DND-41 (cell line): ENCODE measurements around the gene PLCXD3.

Source experiments
- ATAC-seq: fragments of 200-7000 bp; cut with Tn5 transposase; 3 replicates; pipeline ENCODE4 v1.9.1; 2021; ENCODE audit warnings: low read depth; ENCODE audit not compliant: insufficient read depth
- DNase-seq: peaks from one replicate; pipeline ENCODE4 v3.0.0-alpha.2; 2020
- H2AFZ ChIP-seq: 2 replicates; pipeline ENCODE4 v1.6.0; 2012; ENCODE audit warnings: low read depth, low read length
- H3K27ac ChIP-seq: 2 replicates; pipeline ENCODE4 v1.5.1; 2012; ENCODE audit warnings: low read length, inconsistent platforms
- H3K27me3 ChIP-seq: fragments of 200-600 bp; sonication (generic); 2 replicates; pipeline ENCODE4 v1.6.0; 2012; ENCODE audit warnings: low read length, mild to moderate bottlenecking, inconsistent platforms; ENCODE audit not compliant: insufficient read depth, poor library complexity
- H3K36me3 ChIP-seq: 2 replicates; pipeline ENCODE4 v1.5.1; 2012; ENCODE audit warnings: low read length, inconsistent platforms; ENCODE audit not compliant: insufficient read depth
- H3K4me1 ChIP-seq: 2 replicates; pipeline ENCODE4 v1.5.1; 2012; ENCODE audit warnings: mild to moderate bottlenecking, low read length; ENCODE audit not compliant: insufficient read depth
- H3K4me2 ChIP-seq: 2 replicates; pipeline ENCODE4 v1.6.0; 2012; ENCODE audit warnings: mild to moderate bottlenecking, moderate library complexity, low read length, inconsistent platforms; ENCODE audit not compliant: insufficient read depth
- H3K4me3 ChIP-seq, 2 experiments: fragments of 200-600 bp in 1 of 2; shearing (Covaris generic) in 1 of 2; 2 replicates each; pipeline ENCODE4 v1.5.1; 2012 to 2016; ENCODE audit warnings: inconsistent platforms in 2 of 2, low read length in 2 of 2, mild to moderate bottlenecking in 2 of 2, low read depth in 1 of 2, moderate library complexity in 1 of 2
- H3K79me2 ChIP-seq: 2 replicates; pipeline ENCODE4 v1.6.0; 2012; ENCODE audit warnings: low read length, inconsistent platforms; ENCODE audit not compliant: insufficient read depth
- H3K9ac ChIP-seq: 2 replicates; pipeline ENCODE4 v1.6.0; 2012; ENCODE audit warnings: low read depth, mild to moderate bottlenecking, inconsistent platforms, low read length, moderate library complexity
- H3K9me3 ChIP-seq: 2 replicates; pipeline ENCODE4 v1.5.1; 2012; ENCODE audit warnings: low read length, moderate library complexity, mild to moderate bottlenecking, inconsistent platforms; ENCODE audit not compliant: insufficient read depth, severe bottlenecking
- H4K20me1 ChIP-seq: 2 replicates; pipeline ENCODE4 v1.6.0; 2012; ENCODE audit warnings: low read length; ENCODE audit not compliant: insufficient read depth
- CTCF ChIP-seq: IDR thresholded peaks from 2 replicates; pipeline ENCODE4 v1.5.1; 2012; ENCODE audit warnings: borderline replicate concordance, low read length, moderate library complexity, mild to moderate bottlenecking; ENCODE audit not compliant: poor library complexity, severe bottlenecking; ENCODE audit errors: extremely low read depth
- EZH2 ChIP-seq: IDR thresholded peaks from 3 replicates; pipeline ENCODE4 v1.6.1; 2012; ENCODE audit warnings: borderline replicate concordance, low read depth, mild to moderate bottlenecking, moderate library complexity, low read length, inconsistent platforms; ENCODE audit not compliant: severe bottlenecking

The PLCXD3 gene

GRCh38 chr5:41281215-41281810, 229.1 kb downstream of the PLCXD3 start:
- Histone ChIP-seq H3K9me3 (no peaks in the 10 kb centered on the region), H3K27me3 (peaks cover 3% of the 10 kb centered on the region), H3K36me3 (no peaks in the 10 kb centered on the region), H3K4me2 (no peak overlapping the region), H3K9ac (no peak overlapping the region), H3K27ac (no peak overlapping the region), H3K4me3 (no peak overlapping the region), H3K4me1 (no peaks in the 10 kb centered on the region), H2AFZ (no peak overlapping the region), H3K79me2 (no peaks in the 10 kb centered on the region), H4K20me1 (no peaks in the 10 kb centered on the region)
- TF ChIP-seq EZH2: no peak
- no peak for TF ChIP-seq CTCF
- ATAC-seq: no peak
- DNase-seq: no peak

GRCh38 chr5:41279040-41279439, 231.4 kb downstream of the PLCXD3 start:
- Histone ChIP-seq H3K4me3 (no peak overlapping the region), H3K36me3 (no peaks in the 10 kb centered on the region), H3K27ac (no peak overlapping the region), H3K9ac (no peak overlapping the region), H2AFZ (no peak overlapping the region), H4K20me1 (no peaks in the 10 kb centered on the region), H3K27me3 (peaks cover 9% of the 10 kb centered on the region), H3K4me1 (no peaks in the 10 kb centered on the region), H3K4me2 (no peak overlapping the region), H3K79me2 (no peaks in the 10 kb centered on the region), H3K9me3 (no peaks in the 10 kb centered on the region)
- ATAC-seq (no peak), DNase-seq (no peak)
- TF ChIP-seq EZH2 (no peak), CTCF (no peak)

GRCh38 chr5:41277476-41278245, 232.7 kb downstream of the PLCXD3 start:
- H3K4me2 ChIP-seq: no peak overlapping the region
- no peaks in the 10 kb centered on the region for H3K79me2 ChIP-seq
- no peak overlapping the region for H3K4me3 ChIP-seq
- no peaks in the 10 kb centered on the region for H3K36me3 ChIP-seq
- H2AFZ ChIP-seq: no peak overlapping the region
- no peak overlapping the region for H3K27ac ChIP-seq
- H4K20me1 ChIP-seq: no peaks in the 10 kb centered on the region
- ATAC-seq (no peak), DNase-seq (no peak)
- no peaks in the 10 kb centered on the region for H3K4me1 ChIP-seq
- no peak overlapping the region for H3K9ac ChIP-seq
- H3K9me3 ChIP-seq: no peaks in the 10 kb centered on the region
- no peak for TF ChIP-seq CTCF
- TF ChIP-seq EZH2: no peak
- H3K27me3 ChIP-seq: peaks cover 6% of the 10 kb centered on the region
